ENCODE results near the gene SGK1. TPM values are rescaled to one million over a fixed set of nuclear protein-coding genes. Genes with fewer than 3 reads are reported as not detected.
"Not testable (repeated sequence)": the region's sequence is repeated elsewhere in the genome, so short reads cannot be mapped to it uniquely, and the experiment has no call there.

SGK1 gene
- total and polyA plus RNA-seq, 7 donors, result 17.2 to 352 (median 35.2) TPM

DNA sequence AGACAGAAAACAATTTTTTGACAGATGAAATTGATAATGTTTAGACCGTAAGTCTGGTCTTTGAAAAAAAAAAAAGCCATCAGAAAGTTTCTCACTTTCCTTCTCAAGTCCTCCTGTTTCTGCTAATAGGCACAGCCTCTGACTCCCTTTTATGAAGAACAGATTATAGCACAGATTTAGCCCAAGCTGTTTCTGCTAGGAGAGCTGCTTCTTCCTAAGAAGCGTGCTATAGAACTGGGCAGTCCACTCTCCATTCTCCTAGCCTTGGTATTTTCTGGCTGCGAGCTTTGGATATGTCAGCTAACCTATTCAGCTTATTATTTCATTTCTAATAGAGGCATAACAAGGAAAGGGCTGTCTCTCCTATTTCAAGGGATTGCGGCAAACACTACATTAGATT is 112.5 kb downstream of the SGK1 start:
- 92% methylated on average over 4 of the region's 4 CpGs for WGBS, 2 donors
- Histone ChIP-seq H3K27ac (no peak overlapping the region), H3K4me3 (no peak overlapping the region), H3K4me1 (no peaks in the 10 kb centered on the region), H3K36me3 (no peaks in the 10 kb centered on the region), H3K27me3 (no peaks in the 10 kb centered on the region), H3K9me3 (peaks cover 0 to 4% (median under 1%) of the 10 kb centered on the region in 4 donors)
- intact Hi-C loops (cut with DNase I), result no loop called here
- DNase-seq, result no peak
- TF ChIP-seq POLR2A (IDR thresholded peaks at IDR 0.05) (no peak), EP300 (IDR thresholded peaks at IDR 0.05) (no peak), POLR2AphosphoS5 (IDR thresholded peaks at IDR 0.05) (no peak), CTCF (IDR thresholded peaks at IDR 0.05) (no peak)

GRCh38 chr6:134204759-134205158 is 113.2 kb downstream of the SGK1 start:
- H3K4me3 ChIP-seq; DNase-seq; H3K36me3 ChIP-seq; intact Hi-C loops (cut with DNase I); H3K4me1 ChIP-seq; H3K27ac ChIP-seq; H3K9me3 ChIP-seq; H3K27me3 ChIP-seq: not testable (repeated sequence)
- WGBS, 2 donors, result 95 to 98% methylated on average over 1 of the region's 1 CpG

DNA sequence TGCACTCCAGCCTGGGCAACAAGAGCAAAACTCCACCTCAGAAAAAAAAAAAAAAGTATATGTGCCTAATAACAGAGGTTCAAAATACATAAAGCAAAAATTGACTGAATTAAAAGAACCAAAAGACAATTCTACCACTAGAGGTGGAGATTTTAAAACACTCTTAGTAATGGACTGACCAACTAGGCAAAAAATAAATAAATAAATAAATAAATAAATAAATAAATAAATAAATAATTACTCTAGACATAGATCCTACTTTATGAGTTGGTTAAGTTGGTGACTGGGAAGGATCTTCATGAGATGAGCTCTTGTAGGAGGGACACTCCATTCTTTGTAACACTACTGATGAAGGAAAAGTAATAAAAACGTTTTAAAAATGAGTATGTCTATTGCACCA is 113.9 kb downstream of the SGK1 start:
- TF ChIP-seq POLR2AphosphoS5 (IDR thresholded peaks at IDR 0.05), result no peak
- TF ChIP-seq POLR2A (IDR thresholded peaks at IDR 0.05), result no peak
- no peak for TF ChIP-seq EP300 (IDR thresholded peaks at IDR 0.05)
- no peak for TF ChIP-seq CTCF (IDR thresholded peaks at IDR 0.05)
- 59 to 84% methylated on average over 1 of the region's 1 CpG for WGBS, 2 donors
- intact Hi-C loops (cut with DNase I), result no loop called here
- no peaks in the 10 kb centered on the region for H3K27me3 ChIP-seq
- H3K4me3 ChIP-seq, result no peak overlapping the region
- DNase-seq, result no peak
- no peaks in the 10 kb centered on the region for H3K36me3 ChIP-seq
- H3K4me1 ChIP-seq, result no peaks in the 10 kb centered on the region
- no peak overlapping the region for H3K27ac ChIP-seq
- H3K9me3 ChIP-seq, result peaks cover 0 to 4% (median under 1%) of the 10 kb centered on the region in 4 donors

GRCh38 chr6:134201716-134202115 is 116.2 kb downstream of the SGK1 start:
- no peaks in the 10 kb centered on the region for H3K36me3 ChIP-seq
- H3K4me1 ChIP-seq, result no peaks in the 10 kb centered on the region
- H3K27ac ChIP-seq, result no peak overlapping the region
- 91% methylated on average over 5 of the region's 5 CpGs for WGBS, 2 donors
- DNase-seq, result no peak
- TF ChIP-seq POLR2AphosphoS5 (IDR thresholded peaks at IDR 0.05) (no peak), POLR2A (IDR thresholded peaks at IDR 0.05) (no peak), CTCF (IDR thresholded peaks at IDR 0.05) (no peak), EP300 (IDR thresholded peaks at IDR 0.05) (no peak)
- intact Hi-C loops (cut with DNase I), result no loop called here
- peaks cover 0 to 4% (median under 1%) of the 10 kb centered on the region in 4 donors for H3K9me3 ChIP-seq
- no peaks in the 10 kb centered on the region for H3K27me3 ChIP-seq
- no peak overlapping the region for H3K4me3 ChIP-seq

- Histone ChIP-seq H3K36me3 (no peaks in the 10 kb centered on the region), H3K27ac (no peak overlapping the region), H3K27me3 (no peaks in the 10 kb centered on the region), H3K4me1 (peaks cover 0 to 5% (median 0%) of the 10 kb centered on the region in 4 donors), H3K9me3 (peaks cover 0 to 4% (median under 1%) of the 10 kb centered on the region in 4 donors), H3K4me3 (no peak overlapping the region)
- intact Hi-C loops (cut with DNase I), result no loop called here
- TF ChIP-seq EP300 (IDR thresholded peaks at IDR 0.05) (no peak), POLR2AphosphoS5 (IDR thresholded peaks at IDR 0.05) (no peak), POLR2A (IDR thresholded peaks at IDR 0.05) (no peak), CTCF (IDR thresholded peaks at IDR 0.05) (no peak)
- WGBS, 2 donors, result 73 to 81% methylated on average over 5 of the region's 5 CpGs
- no peak for DNase-seq
Measured at GRCh38 chr6:134199848-134200606, 117.9 kb downstream of the SGK1 start.

All from sigmoid colon (tissue), 7 donors.